ENCODE data around the gene ALG8.

GRCh38 chr11:78050964-78051831, 88.2 kb downstream of the ALG8 start:
- TF ChIP-seq CTCF (IDR thresholded peaks at IDR 0.05; ENCODE audit: poor library complexity, severe bottlenecking): no peak
- no peak for TF ChIP-seq SMC3 (conservative IDR thresholded peaks at IDR 0.05; ENCODE audit: poor library complexity)
- TF ChIP-seq EZH2 (IDR thresholded peaks at IDR 0.05; ENCODE audit: borderline replicate concordance, insufficient read depth, low read length, poor library complexity, severe bottlenecking): no peak
- no peak for TF ChIP-seq EP300 (conservative IDR thresholded peaks at IDR 0.05; ENCODE audit: poor library complexity, severe bottlenecking)
- no peak for TF ChIP-seq REST (IDR thresholded peaks at IDR 0.05; ENCODE audit: borderline replicate concordance)
- TF ChIP-seq POLR2AphosphoS5 (IDR thresholded peaks at IDR 0.05): no peak
- TF ChIP-seq RAD21 (conservative IDR thresholded peaks at IDR 0.05): no peak
- TF ChIP-seq TAF1 (IDR thresholded peaks at IDR 0.05; ENCODE audit: low read depth): no peak
- TF ChIP-seq MXI1 (conservative IDR thresholded peaks at IDR 0.05; ENCODE audit: poor library complexity, severe bottlenecking): no peak
